K562 (cell line): ENCODE results near the gene ZNF213. TPM values are rescaled to one million over a fixed set of nuclear protein-coding genes. Genes with fewer than 3 reads are reported as not detected.

Experiments
- CREM ChIP-seq: IDR thresholded peaks from 2 replicates; pipeline ENCODE4 v1.6.1; 2014; ENCODE audit warnings: antibody characterized with exemption, low read depth
- ESRRB ChIP-seq: fragments of 250-450 bp; sonication (Bioruptor Pico); IDR thresholded peaks from 2 replicates; pipeline ENCODE4 v1.5.0; 2020; ENCODE audit warnings: mild to moderate bottlenecking, moderate library complexity, borderline replicate concordance
- HCFC1 ChIP-seq: IDR thresholded peaks from 2 replicates; pipeline ENCODE4 v1.6.1; 2012; ENCODE audit warnings: low read depth, low read length, improper control_type of control experiment
- HDAC1 ChIP-seq, 2 experiments: fragments of 450-650 bp; IDR thresholded peaks; 2 replicates each; pipeline ENCODE4 v1.6.1; 2016 to 2017; ENCODE audit warnings: inconsistent platforms in 1 of 2, mild to moderate bottlenecking in 1 of 2, moderate library complexity in 1 of 2
- HNRNPLL ChIP-seq: fragments of 200-400 bp; formaldehyde crosslinking; IDR thresholded peaks from 2 replicates; pipeline ENCODE4 v1.6.1; 2017; ENCODE audit warnings: low read length, low read depth, mild to moderate bottlenecking; ENCODE audit not compliant: poor library complexity, severe bottlenecking
- NELFE ChIP-seq: IDR thresholded peaks from 2 replicates; pipeline ENCODE4 v1.6.1; 2011; ENCODE audit warnings: mild to moderate bottlenecking; ENCODE audit not compliant: insufficient read depth, insufficient read length
- PHF20 ChIP-seq: fragments of 450-650 bp; IDR thresholded peaks from 2 replicates; pipeline ENCODE4 v1.6.1; 2018; ENCODE audit not compliant: partially characterized antibody
- PTBP1 ChIP-seq: fragments of 200-400 bp; formaldehyde crosslinking; IDR thresholded peaks from 2 replicates; pipeline ENCODE4 v1.6.1; 2017; ENCODE audit warnings: low read depth, low read length
- SNRNP70 ChIP-seq: fragments of 200-400 bp; formaldehyde crosslinking; optimal IDR thresholded peaks from 2 replicates; pipeline ENCODE3; 2017; ENCODE audit warnings: low read depth, low read length
- ZNF253 ChIP-seq: fragments of 250-450 bp; sonication (Bioruptor Pico); conservative IDR thresholded peaks from 2 replicates; pipeline ENCODE4 v1.6.1; 2021; ENCODE audit warnings: mild to moderate bottlenecking
- ZNF41 ChIP-seq: fragments of 250-450 bp; sonication (Bioruptor Pico); conservative IDR thresholded peaks from 2 replicates; pipeline ENCODE4 v1.4.0; 2020; ENCODE audit warnings: mild to moderate bottlenecking
- ZNF699 ChIP-seq: fragments of 250-450 bp; sonication (Bioruptor Pico); IDR thresholded peaks from 2 replicates; pipeline ENCODE4 v1.8.0; 2021; ENCODE audit warnings: mild to moderate bottlenecking, moderate library complexity; ENCODE audit not compliant: insufficient replicate concordance
- polyA plus RNA-seq, 8 experiments: library from polyadenylated mRNA; depleted of rRNA in 4 of 8; stranded (reverse) in 5 of 8; unstranded in 3 of 8; fragments of >200 nt; fragmentation: Nextera tagmentation in 2 of 8; fragmentation: Illumina TruSeq in 1 of 8; extraction: Ambion mirVana in 2 of 8; extraction: Trizol in 1 of 8; gene quantifications; 2 replicates each; pipeline versions ENCODE4 v1.2.1 to v1.2.3, GENCODE V29; 2011 to 2014; ENCODE audit warnings: inconsistent platforms in 1 of 8, missing spikeins in 1 of 8
- total RNA-seq, 7 experiments: library from RNA; depleted of rRNA in 6 of 7; stranded (reverse); fragments of >200 nt in 6 of 7; fragmentation: Illumina TruSeq in 2 of 7; extraction: Trizol in 2 of 7; gene quantifications; 2 replicates each; pipeline versions ENCODE4 v1.2.1 to v1.2.3, GENCODE V29; 2011 to 2021; ENCODE audit warnings: low replicate concordance in 1 of 7
- TF ChIP-seq, protein P1 (sequence below): IDR thresholded peaks from 3 replicates; pipeline ENCODE4 v1.6.1; 2011; ENCODE audit warnings: borderline replicate concordance, mild to moderate bottlenecking, moderate library complexity; ENCODE audit not compliant: insufficient read length; ENCODE audit errors: extremely low read depth
- TF ChIP-seq, protein P2 (sequence below), 2 experiments: IDR thresholded peaks; 2 replicates each; pipeline ENCODE4 v1.6.1; 2012; ENCODE audit warnings: improper control_type of control experiment in 2 of 2, low read depth in 2 of 2, low read length in 2 of 2, borderline replicate concordance in 1 of 2
- TF ChIP-seq, protein P3 (sequence below): IDR thresholded peaks from 2 replicates; pipeline ENCODE4 v1.6.1; 2012; ENCODE audit warnings: low read depth, low read length, improper control_type of control experiment, borderline replicate concordance
- TF ChIP-seq, protein P4 (sequence below): sonication (generic); formaldehyde crosslinking; IDR thresholded peaks from 2 replicates; pipeline ENCODE4 v1.8.0; 2022; ENCODE audit warnings: missing genetic modification reagents, mild to moderate bottlenecking, borderline replicate concordance

ZNF213 gene
- total and polyA plus RNA-seq, 9 of the 15 experiments (the other 6 are each of a cell fraction or from before 2014, with no cell fraction given), result 0.49 to 10.0 (median 1.8) TPM

DNA sequence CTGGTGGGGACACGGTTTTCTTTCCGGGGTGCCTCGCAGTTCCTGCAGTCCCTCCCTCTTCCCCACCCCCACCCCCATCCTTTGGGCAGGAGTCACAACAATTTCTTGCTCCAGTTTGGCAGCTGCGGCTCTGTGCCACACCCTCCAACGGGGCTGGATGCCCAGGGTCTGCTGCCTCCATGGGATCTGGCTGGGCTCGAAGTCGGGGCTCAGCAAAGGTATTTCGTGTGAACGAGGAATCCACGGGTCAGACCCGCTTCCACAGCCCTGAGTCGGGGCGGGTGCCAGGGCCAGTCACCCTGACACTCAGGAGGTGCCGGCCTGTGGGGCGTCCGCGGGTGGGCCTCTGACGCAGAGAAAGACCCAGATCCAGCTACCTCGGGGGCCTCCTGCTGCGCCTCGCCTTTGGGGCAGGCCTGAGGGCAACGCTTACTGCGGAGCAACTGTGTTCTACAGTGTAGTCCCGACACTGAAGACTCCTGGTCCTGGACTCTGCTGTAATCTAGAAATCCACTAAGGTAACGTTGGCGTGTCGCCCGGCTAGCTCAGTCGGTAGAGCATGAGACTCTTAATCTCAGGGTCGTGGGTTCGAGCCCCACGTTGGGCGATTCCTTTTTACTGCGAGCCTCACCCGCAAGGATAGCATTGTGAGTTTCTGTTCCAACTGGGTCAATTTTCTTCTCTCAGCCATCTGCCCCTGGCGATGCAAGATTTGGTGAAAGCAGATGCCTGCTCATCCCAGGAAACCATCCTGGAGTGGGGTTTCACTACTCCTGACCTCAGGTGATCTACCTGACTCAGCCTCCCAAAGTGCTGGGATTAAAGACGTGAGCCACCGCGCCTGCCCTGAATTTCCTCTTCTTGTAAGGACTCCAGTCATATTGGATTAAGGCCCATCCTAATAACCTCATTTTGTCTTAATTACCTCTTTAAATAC, 40.6 kb downstream of the ZNF213 start (continued):
- TF ChIP-seq, protein P1, sequence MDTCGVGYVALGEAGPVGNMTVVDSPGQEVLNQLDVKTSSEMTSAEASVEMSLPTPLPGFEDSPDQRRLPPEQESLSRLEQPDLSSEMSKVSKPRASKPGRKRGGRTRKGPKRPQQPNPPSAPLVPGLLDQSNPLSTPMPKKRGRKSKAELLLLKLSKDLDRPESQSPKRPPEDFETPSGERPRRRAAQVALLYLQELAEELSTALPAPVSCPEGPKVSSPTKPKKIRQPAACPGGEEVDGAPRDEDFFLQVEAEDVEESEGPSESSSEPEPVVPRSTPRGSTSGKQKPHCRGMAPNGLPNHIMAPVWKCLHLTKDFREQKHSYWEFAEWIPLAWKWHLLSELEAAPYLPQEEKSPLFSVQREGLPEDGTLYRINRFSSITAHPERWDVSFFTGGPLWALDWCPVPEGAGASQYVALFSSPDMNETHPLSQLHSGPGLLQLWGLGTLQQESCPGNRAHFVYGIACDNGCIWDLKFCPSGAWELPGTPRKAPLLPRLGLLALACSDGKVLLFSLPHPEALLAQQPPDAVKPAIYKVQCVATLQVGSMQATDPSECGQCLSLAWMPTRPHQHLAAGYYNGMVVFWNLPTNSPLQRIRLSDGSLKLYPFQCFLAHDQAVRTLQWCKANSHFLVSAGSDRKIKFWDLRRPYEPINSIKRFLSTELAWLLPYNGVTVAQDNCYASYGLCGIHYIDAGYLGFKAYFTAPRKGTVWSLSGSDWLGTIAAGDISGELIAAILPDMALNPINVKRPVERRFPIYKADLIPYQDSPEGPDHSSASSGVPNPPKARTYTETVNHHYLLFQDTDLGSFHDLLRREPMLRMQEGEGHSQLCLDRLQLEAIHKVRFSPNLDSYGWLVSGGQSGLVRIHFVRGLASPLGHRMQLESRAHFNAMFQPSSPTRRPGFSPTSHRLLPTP, result peak; percentile 93
- no peak for TF ChIP-seq ESRRB (CRISPR knock-in tag)
- TF ChIP-seq, protein P2, sequence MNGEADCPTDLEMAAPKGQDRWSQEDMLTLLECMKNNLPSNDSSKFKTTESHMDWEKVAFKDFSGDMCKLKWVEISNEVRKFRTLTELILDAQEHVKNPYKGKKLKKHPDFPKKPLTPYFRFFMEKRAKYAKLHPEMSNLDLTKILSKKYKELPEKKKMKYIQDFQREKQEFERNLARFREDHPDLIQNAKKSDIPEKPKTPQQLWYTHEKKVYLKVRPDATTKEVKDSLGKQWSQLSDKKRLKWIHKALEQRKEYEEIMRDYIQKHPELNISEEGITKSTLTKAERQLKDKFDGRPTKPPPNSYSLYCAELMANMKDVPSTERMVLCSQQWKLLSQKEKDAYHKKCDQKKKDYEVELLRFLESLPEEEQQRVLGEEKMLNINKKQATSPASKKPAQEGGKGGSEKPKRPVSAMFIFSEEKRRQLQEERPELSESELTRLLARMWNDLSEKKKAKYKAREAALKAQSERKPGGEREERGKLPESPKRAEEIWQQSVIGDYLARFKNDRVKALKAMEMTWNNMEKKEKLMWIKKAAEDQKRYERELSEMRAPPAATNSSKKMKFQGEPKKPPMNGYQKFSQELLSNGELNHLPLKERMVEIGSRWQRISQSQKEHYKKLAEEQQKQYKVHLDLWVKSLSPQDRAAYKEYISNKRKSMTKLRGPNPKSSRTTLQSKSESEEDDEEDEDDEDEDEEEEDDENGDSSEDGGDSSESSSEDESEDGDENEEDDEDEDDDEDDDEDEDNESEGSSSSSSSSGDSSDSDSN (IDR thresholded peaks at IDR 0.05; ENCODE audit: borderline replicate concordance in 1 of 2, low read depth in 2 of 2, low read length in 2 of 2), result peak in 1 of 2 experiments; percentile 72; a peak in 1 of 4 replicates
- no peak for TF ChIP-seq PTBP1
- TF ChIP-seq SNRNP70, result no peak
- TF ChIP-seq HNRNPLL, result peak; percentile 81
- TF ChIP-seq NELFE, result no peak
- no peak for TF ChIP-seq ZNF253 (CRISPR knock-in tag)
- TF ChIP-seq, protein P3, sequence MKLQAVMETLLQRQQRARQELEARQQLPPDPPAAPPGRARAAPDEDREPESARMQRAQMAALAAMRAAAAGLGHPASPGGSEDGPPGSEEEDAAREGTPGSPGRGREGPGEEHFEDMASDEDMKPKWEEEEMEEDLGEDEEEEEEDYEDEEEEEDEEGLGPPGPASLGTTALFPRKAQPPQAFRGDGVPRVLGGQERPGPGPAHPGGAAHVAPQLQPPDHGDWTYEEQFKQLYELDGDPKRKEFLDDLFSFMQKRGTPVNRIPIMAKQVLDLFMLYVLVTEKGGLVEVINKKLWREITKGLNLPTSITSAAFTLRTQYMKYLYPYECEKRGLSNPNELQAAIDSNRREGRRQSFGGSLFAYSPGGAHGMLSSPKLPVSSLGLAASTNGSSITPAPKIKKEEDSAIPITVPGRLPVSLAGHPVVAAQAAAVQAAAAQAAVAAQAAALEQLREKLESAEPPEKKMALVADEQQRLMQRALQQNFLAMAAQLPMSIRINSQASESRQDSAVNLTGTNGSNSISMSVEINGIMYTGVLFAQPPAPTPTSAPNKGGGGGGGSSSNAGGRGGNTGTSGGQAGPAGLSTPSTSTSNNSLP, result no peak
- peak; percentile 75 for TF ChIP-seq CREM
- TF ChIP-seq ZNF699, result no peak
- peak in 1 of 2 experiments; percentile 79; a peak in 1 of 4 replicates for TF ChIP-seq HDAC1 (IDR thresholded peaks at IDR 0.05)
- TF ChIP-seq ZNF41, result no peak
- TF ChIP-seq, protein P4, sequence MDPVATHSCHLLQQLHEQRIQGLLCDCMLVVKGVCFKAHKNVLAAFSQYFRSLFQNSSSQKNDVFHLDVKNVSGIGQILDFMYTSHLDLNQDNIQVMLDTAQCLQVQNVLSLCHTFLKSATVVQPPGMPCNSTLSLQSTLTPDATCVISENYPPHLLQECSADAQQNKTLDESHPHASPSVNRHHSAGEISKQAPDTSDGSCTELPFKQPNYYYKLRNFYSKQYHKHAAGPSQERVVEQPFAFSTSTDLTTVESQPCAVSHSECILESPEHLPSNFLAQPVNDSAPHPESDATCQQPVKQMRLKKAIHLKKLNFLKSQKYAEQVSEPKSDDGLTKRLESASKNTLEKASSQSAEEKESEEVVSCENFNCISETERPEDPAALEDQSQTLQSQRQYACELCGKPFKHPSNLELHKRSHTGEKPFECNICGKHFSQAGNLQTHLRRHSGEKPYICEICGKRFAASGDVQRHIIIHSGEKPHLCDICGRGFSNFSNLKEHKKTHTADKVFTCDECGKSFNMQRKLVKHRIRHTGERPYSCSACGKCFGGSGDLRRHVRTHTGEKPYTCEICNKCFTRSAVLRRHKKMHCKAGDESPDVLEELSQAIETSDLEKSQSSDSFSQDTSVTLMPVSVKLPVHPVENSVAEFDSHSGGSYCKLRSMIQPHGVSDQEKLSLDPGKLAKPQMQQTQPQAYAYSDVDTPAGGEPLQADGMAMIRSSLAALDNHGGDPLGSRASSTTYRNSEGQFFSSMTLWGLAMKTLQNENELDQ (CRISPR knock-in tag), result no peak
- no peak for TF ChIP-seq HCFC1
- no peak for TF ChIP-seq PHF20
